Calu3 (cell line): ENCODE results near the gene RNF6. TPM values are rescaled to one million over a fixed set of nuclear protein-coding genes. Genes with fewer than 3 reads are reported as not detected.

Source experiments
- BruUV-seq: library from RNA; stranded (reverse); fragments of 400-500 nt; replicated peaks from 2 replicates; lab custom pipeline; 2021; lab: Mats Ljungman, UMichigan
- CTCF ChIA-PET: fragments of 300-600 bp; sonication (Branson Sonifier 250); formaldehyde crosslinking; loops from one replicate; lab custom pipeline; 2022; ENCODE audit warnings: antibody characterized with exemption; lab: Charles Lee
- DNase-seq: peaks from one replicate; pipeline ENCODE4 v3.0.0; 2022
- H3K27ac Mint-ChIP-seq: one replicate; pipeline ENCODE4 v1.8.0; 2022; ENCODE audit warnings: mixed read lengths; ENCODE audit not compliant: unreplicated experiment
- H3K27me3 Mint-ChIP-seq: one replicate; pipeline ENCODE4 v1.8.0; 2022; ENCODE audit warnings: mixed read lengths; ENCODE audit not compliant: unreplicated experiment
- H3K36me3 Mint-ChIP-seq: one replicate; pipeline ENCODE4 v1.8.0; 2022; ENCODE audit warnings: mild to moderate bottlenecking, moderate library complexity, mixed read lengths; ENCODE audit not compliant: insufficient read depth, unreplicated experiment
- H3K4me1 Mint-ChIP-seq: one replicate; pipeline ENCODE4 v1.8.0; 2022; ENCODE audit warnings: mild to moderate bottlenecking, low read depth, mixed read lengths; ENCODE audit not compliant: unreplicated experiment
- H3K4me3 Mint-ChIP-seq: one replicate; pipeline ENCODE4 v1.8.0; 2022; ENCODE audit warnings: mild to moderate bottlenecking, low read depth, moderate library complexity, mixed read lengths; ENCODE audit not compliant: unreplicated experiment
- H3K9me3 Mint-ChIP-seq: one replicate; pipeline ENCODE4 v1.8.0; 2022; ENCODE audit warnings: low read depth, mixed read lengths; ENCODE audit not compliant: unreplicated experiment
- intact Hi-C: fragments of 100-400 bp; cut with micrococcal nuclease; formaldehyde crosslinking; loops from one replicate; pipeline ENCODE4 v1.10.0; 2022; ENCODE audit not compliant: unreplicated experiment
- total RNA-seq: library from RNA; stranded (reverse); gene quantifications from 2 replicates; pipeline ENCODE4 v1.2.3, GENCODE V29; 2022
- TF ChIP-seq, protein P1 (sequence below): fragments of 200-600 bp; IDR thresholded peaks from one replicate; pipeline ENCODE4 v1.8.0; 2022; ENCODE audit warnings: antibody characterized with exemption; ENCODE audit not compliant: unreplicated experiment

The RNF6 gene
- total RNA-seq, 1 experiment from 2014 or later = 28.9 TPM

DNA sequence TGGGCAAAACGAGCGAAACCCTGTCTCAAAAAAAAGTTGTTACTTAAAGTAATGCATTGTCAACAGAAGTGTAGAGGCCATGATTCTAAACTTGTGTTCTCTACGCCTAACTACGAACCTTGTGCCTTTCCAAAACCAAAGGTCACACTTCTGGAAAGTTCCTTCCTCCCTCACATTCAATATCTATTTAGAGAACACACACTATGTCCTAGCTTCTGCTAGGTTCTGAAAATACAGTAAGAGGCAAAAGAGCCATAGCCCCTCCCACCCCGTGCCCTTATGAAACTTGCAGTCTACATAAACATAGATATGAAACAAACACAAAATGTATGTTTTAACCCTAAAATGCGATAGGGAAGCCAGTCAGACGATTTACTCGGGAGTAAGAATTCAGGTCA is 36.4 kb downstream of the RNF6 start:
- DNase-seq = no peak
- H3K27ac Mint-ChIP-seq = peak overlapping the region; percentile 81
- intact Hi-C loops = loop anchor here (1.0 to 10.0 kb wide), 2 partner anchors 189 to 311 kb away; no protein-coding TSS in a partner anchor
- H3K4me3 Mint-ChIP-seq = peak overlapping the region; percentile 84
- no peaks in the 10 kb centered on the region for H3K9me3 Mint-ChIP-seq
- CTCF ChIA-PET = interaction anchor here (0.8 to 2.7 kb wide), 4 partner anchors 311 to 513 kb away, joined by 3 to 41 read pairs (median 16); no protein-coding TSS in a partner anchor
- H3K4me1 Mint-ChIP-seq = no peaks in the 10 kb centered on the region
- TF ChIP-seq, protein P1, sequence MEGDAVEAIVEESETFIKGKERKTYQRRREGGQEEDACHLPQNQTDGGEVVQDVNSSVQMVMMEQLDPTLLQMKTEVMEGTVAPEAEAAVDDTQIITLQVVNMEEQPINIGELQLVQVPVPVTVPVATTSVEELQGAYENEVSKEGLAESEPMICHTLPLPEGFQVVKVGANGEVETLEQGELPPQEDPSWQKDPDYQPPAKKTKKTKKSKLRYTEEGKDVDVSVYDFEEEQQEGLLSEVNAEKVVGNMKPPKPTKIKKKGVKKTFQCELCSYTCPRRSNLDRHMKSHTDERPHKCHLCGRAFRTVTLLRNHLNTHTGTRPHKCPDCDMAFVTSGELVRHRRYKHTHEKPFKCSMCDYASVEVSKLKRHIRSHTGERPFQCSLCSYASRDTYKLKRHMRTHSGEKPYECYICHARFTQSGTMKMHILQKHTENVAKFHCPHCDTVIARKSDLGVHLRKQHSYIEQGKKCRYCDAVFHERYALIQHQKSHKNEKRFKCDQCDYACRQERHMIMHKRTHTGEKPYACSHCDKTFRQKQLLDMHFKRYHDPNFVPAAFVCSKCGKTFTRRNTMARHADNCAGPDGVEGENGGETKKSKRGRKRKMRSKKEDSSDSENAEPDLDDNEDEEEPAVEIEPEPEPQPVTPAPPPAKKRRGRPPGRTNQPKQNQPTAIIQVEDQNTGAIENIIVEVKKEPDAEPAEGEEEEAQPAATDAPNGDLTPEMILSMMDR = no peak
- no peaks in the 10 kb centered on the region for H3K27me3 Mint-ChIP-seq
- BruUV-seq = no TSS peak
- H3K36me3 Mint-ChIP-seq = peaks cover 17% of the 10 kb centered on the region

DNA sequence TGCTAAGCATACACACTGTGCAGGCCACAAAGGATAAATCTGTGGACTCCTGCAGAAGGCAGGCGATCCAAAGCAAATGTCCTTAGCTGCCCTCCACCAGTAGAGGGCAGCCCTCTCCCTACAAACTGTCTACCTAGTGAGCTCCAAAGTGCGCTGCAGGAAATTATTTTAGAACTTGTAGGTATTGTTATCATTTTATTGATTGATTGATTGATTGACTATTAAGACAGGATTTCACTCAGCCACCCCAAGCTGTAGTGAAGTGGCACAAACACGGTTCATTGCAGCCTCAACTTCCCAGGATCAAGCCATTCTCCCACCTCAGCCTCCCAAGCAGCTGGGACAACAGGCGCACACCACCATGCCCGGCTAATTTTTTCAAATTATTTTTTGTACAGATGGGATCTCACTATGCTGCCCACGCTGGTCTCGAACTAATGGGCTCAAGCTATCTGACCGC is 37.3 kb downstream of the RNF6 start:
- peaks cover 17% of the 10 kb centered on the region for H3K36me3 Mint-ChIP-seq
- H3K9me3 Mint-ChIP-seq = no peaks in the 10 kb centered on the region
- intact Hi-C loops = loop anchor here (1.0 to 10.0 kb wide), 3 partner anchors 190 to 513 kb away; no protein-coding TSS in a partner anchor
- H3K4me1 Mint-ChIP-seq = no peaks in the 10 kb centered on the region
- DNase-seq = peak; percentile 61
- no TSS peak for BruUV-seq
- CTCF ChIA-PET = interaction anchor here (0.6 to 2.7 kb wide), 8 partner anchors 44 to 688 kb away, joined by 3 to 41 read pairs (median 3); no protein-coding TSS in a partner anchor
- no peak overlapping the region for H3K27ac Mint-ChIP-seq
- TF ChIP-seq, protein P1 = peak; percentile 69
- no peak overlapping the region for H3K4me3 Mint-ChIP-seq
- no peaks in the 10 kb centered on the region for H3K27me3 Mint-ChIP-seq

DNA sequence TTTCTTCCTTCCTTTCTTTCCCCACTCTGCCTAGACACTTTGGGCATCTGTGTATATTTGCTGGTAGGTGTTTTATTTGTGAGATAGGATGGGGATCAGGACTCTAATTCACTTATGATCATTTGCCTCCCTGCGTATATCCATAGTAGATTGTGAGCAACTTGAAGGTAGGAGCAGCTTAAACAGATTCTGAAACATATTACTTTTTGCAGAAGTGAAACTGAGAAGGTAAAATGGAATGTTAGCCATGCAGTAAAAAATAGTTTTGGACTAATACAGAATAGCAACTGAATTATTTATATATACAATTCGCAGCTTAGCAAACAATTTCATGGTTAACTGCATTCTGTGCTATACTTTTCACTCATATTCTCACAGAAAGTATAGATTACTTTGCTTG is 38.7 kb downstream of the RNF6 start:
- no TSS peak for BruUV-seq
- TF ChIP-seq, protein P1 = no peak
- no peak overlapping the region for H3K27ac Mint-ChIP-seq
- intact Hi-C loops = loop anchor here (10.0 kb wide), 1 partner anchor 191 kb away; no protein-coding TSS in a partner anchor
- CTCF ChIA-PET = interaction anchor here (0.6 kb wide), 1 partner anchor 313 kb away, joined by 3 read pairs; no protein-coding TSS in a partner anchor
- DNase-seq = no peak
- H3K36me3 Mint-ChIP-seq = peaks cover 17% of the 10 kb centered on the region
- H3K9me3 Mint-ChIP-seq = no peaks in the 10 kb centered on the region
- H3K4me3 Mint-ChIP-seq = no peak overlapping the region
- H3K27me3 Mint-ChIP-seq = no peaks in the 10 kb centered on the region
- H3K4me1 Mint-ChIP-seq = no peaks in the 10 kb centered on the region

DNA sequence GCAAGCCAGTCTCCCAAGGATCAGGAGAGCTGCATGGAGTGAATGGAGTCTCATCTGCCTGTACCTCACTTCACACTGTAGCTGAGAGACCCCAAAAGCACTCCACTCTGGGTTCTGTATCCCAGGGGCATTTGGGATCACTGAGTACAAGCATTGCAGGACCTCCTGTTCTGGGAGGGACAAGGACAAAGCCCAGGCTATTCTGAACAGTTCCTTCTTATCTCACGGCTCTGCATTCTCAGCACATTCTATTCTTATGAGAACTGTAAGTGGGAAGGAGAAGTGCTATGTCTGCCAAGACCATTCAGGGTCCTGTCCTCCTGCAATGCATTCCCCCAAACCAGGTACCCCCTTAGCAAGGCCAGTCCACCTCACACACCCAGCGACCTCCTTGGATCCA is 42.8 kb downstream of the RNF6 start:
- CTCF ChIA-PET = no interaction called here

More for the DNA sequence above, 42.8 kb downstream of the RNF6 start:
- peaks cover 16% of the 10 kb centered on the region for H3K27me3 Mint-ChIP-seq
- H3K9me3 Mint-ChIP-seq = no peaks in the 10 kb centered on the region
- no peaks in the 10 kb centered on the region for H3K36me3 Mint-ChIP-seq
- no peak overlapping the region for H3K27ac Mint-ChIP-seq
- no TSS peak for BruUV-seq
- intact Hi-C loops = no loop called here
- DNase-seq = no peak
- TF ChIP-seq, protein P1 = no peak
- H3K4me3 Mint-ChIP-seq = no peak overlapping the region
- H3K4me1 Mint-ChIP-seq = no peaks in the 10 kb centered on the region
